ENCODE data around the gene OTOR. TPM values are rescaled to one million over a fixed set of nuclear protein-coding genes. Genes with fewer than 3 reads are reported as not detected.

The OTOR gene
- total RNA-seq, 2 experiments from 2014 or later = not detected

Other genes with a start within 250 kb of the OTOR start
- gene KIF16B, start 174.9 kb upstream of the OTOR start, total RNA-seq = 1 to 10 TPM; 5.1 to 5.6 TPM
- 10 to 100 TPM; 93.1 to 99.8 TPM for gene SNRPB2, start 18.3 kb upstream of the OTOR start, total RNA-seq